ENCODE measurements around the gene RASAL1.

The RASAL1 gene

GRCh38 chr12:113070117-113070906 is 65.2 kb downstream of the RASAL1 start:
- no peak for DNase-seq (ENCODE audit: extremely low spot score)
- TF ChIP-seq HDGF (IDR thresholded peaks at IDR 0.05; ENCODE audit: borderline replicate concordance): no peak
- no peak for TF ChIP-seq FOXA1 (IDR thresholded peaks at IDR 0.05)
- no peak for TF ChIP-seq TARDBP (IDR thresholded peaks at IDR 0.05)
- no peak for TF ChIP-seq SUZ12 (IDR thresholded peaks at IDR 0.05)
- no peak for TF ChIP-seq BHLHE40 (IDR thresholded peaks at IDR 0.05; ENCODE audit: borderline replicate concordance)
- TF ChIP-seq L3MBTL2 (conservative IDR thresholded peaks at IDR 0.05): no peak
- TF ChIP-seq FOXK2 (IDR thresholded peaks at IDR 0.05): no peak
- no peak for TF ChIP-seq CTBP1 (IDR thresholded peaks at IDR 0.05; ENCODE audit: borderline replicate concordance)
- no peak for TF ChIP-seq LEF1 (IDR thresholded peaks at IDR 0.05; ENCODE audit: borderline replicate concordance)
- no peak for TF ChIP-seq NFRKB (IDR thresholded peaks at IDR 0.05)
- no peak for TF ChIP-seq ELF4 (IDR thresholded peaks at IDR 0.05)
- no peak for TF ChIP-seq ZNF384 (IDR thresholded peaks at IDR 0.05)
- TF ChIP-seq SP1 (IDR thresholded peaks at IDR 0.05): no peak
- ChIA-PET POLR2A (interaction anchor here (1.5 kb wide), 1 partner anchor 8 kb away, joined by 4 read pairs; no protein-coding TSS in a partner anchor), CTCF (no interaction called here)

GRCh38 chr12:113069751-113070116 is 65.8 kb downstream of the RASAL1 start:
- no peak for DNase-seq (ENCODE audit: extremely low spot score)
- no peak for TF ChIP-seq TARDBP (IDR thresholded peaks at IDR 0.05)
- TF ChIP-seq NFRKB (IDR thresholded peaks at IDR 0.05): no peak
- no peak for TF ChIP-seq HDGF (IDR thresholded peaks at IDR 0.05; ENCODE audit: borderline replicate concordance)
- TF ChIP-seq ARNT (IDR thresholded peaks at IDR 0.05): no peak
- TF ChIP-seq FOXK2 (IDR thresholded peaks at IDR 0.05): no peak
- TF ChIP-seq CTBP1 (IDR thresholded peaks at IDR 0.05; ENCODE audit: borderline replicate concordance): no peak
- no peak for TF ChIP-seq ZNF384 (IDR thresholded peaks at IDR 0.05)
- no peak for TF ChIP-seq SP1 (IDR thresholded peaks at IDR 0.05)
- no peak for TF ChIP-seq FOXM1 (IDR thresholded peaks at IDR 0.05; ENCODE audit: borderline replicate concordance)
- TF ChIP-seq LEF1 (IDR thresholded peaks at IDR 0.05; ENCODE audit: borderline replicate concordance): no peak
- no peak for TF ChIP-seq ELF4 (IDR thresholded peaks at IDR 0.05)
- CTCF ChIA-PET: no interaction called here
- POLR2A ChIA-PET: interaction anchor here (1.5 kb wide), 1 partner anchor 8 kb away, joined by 4 read pairs; no protein-coding TSS in a partner anchor

GRCh38 chr12:113069149-113069548 is 66.4 kb downstream of the RASAL1 start:
- POLR2A ChIA-PET: no interaction called here
- CTCF ChIA-PET: no interaction called here
- TF ChIP-seq ZNF384 (IDR thresholded peaks at IDR 0.05) (no peak), ELF4 (IDR thresholded peaks at IDR 0.05) (no peak), HDGF (IDR thresholded peaks at IDR 0.05; ENCODE audit: borderline replicate concordance) (no peak), PKNOX1 (IDR thresholded peaks at IDR 0.05) (no peak), NFRKB (IDR thresholded peaks at IDR 0.05) (no peak), BHLHE40 (IDR thresholded peaks at IDR 0.05; ENCODE audit: borderline replicate concordance) (no peak), ARNT (IDR thresholded peaks at IDR 0.05) (no peak), FOXK2 (IDR thresholded peaks at IDR 0.05) (no peak), LEF1 (IDR thresholded peaks at IDR 0.05; ENCODE audit: borderline replicate concordance) (no peak), SUZ12 (IDR thresholded peaks at IDR 0.05) (no peak), TARDBP (IDR thresholded peaks at IDR 0.05) (no peak), CTBP1 (IDR thresholded peaks at IDR 0.05; ENCODE audit: borderline replicate concordance) (no peak), SP1 (IDR thresholded peaks at IDR 0.05) (no peak), L3MBTL2 (conservative IDR thresholded peaks at IDR 0.05) (no peak), FOXA1 (IDR thresholded peaks at IDR 0.05) (no peak), FOXM1 (IDR thresholded peaks at IDR 0.05; ENCODE audit: borderline replicate concordance) (no peak)
- no peak for DNase-seq (ENCODE audit: extremely low spot score)

- ChIA-PET CTCF (no interaction called here), POLR2A (no interaction called here)
- no peak for DNase-seq (ENCODE audit: extremely low spot score)
- no peak for TF ChIP-seq FOXM1 (IDR thresholded peaks at IDR 0.05; ENCODE audit: borderline replicate concordance)
- no peak for TF ChIP-seq HDGF (IDR thresholded peaks at IDR 0.05; ENCODE audit: borderline replicate concordance)
- TF ChIP-seq NFRKB (IDR thresholded peaks at IDR 0.05): no peak
- no peak for TF ChIP-seq ZNF384 (IDR thresholded peaks at IDR 0.05)
- no peak for TF ChIP-seq FOXK2 (IDR thresholded peaks at IDR 0.05)
- no peak for TF ChIP-seq FOXA1 (IDR thresholded peaks at IDR 0.05)
These were observed 67.3 kb downstream of the RASAL1 start for GRCh38 chr12:113067987-113068935.

- ChIA-PET POLR2A (no interaction called here), CTCF (no interaction called here)
- DNase-seq (ENCODE audit: extremely low spot score): no peak
- TF ChIP-seq FOXA1 (IDR thresholded peaks at IDR 0.05): no peak
- no peak for TF ChIP-seq HDGF (IDR thresholded peaks at IDR 0.05; ENCODE audit: borderline replicate concordance)
- TF ChIP-seq PKNOX1 (IDR thresholded peaks at IDR 0.05): no peak
- no peak for TF ChIP-seq ZNF384 (IDR thresholded peaks at IDR 0.05)
These were observed 68.7 kb downstream of the RASAL1 start for GRCh38 chr12:113066813-113067400.

Measured in HEK293T (cell line).